A673 (cell line): ENCODE measurements around the gene WDPCP.

Source experiments
- CTCF ChIP-seq: fragments of 300-800, 200-600 bp; sonication (generic); conservative IDR thresholded peaks from 2 replicates; pipeline ENCODE4 v1.5.1; 2017; ENCODE audit warnings: low read depth, mild to moderate bottlenecking, antibody characterized with exemption, low read length, moderate library complexity, mixed read lengths
- EZH2 ChIP-seq: fragments of 200-600 bp; sonication (generic); IDR thresholded peaks from 2 replicates; pipeline ENCODE4 v1.6.1; 2017; ENCODE audit warnings: borderline replicate concordance, low read depth, mild to moderate bottlenecking, mixed read lengths, antibody characterized with exemption, low read length; ENCODE audit not compliant: poor library complexity, severe bottlenecking

DNA sequence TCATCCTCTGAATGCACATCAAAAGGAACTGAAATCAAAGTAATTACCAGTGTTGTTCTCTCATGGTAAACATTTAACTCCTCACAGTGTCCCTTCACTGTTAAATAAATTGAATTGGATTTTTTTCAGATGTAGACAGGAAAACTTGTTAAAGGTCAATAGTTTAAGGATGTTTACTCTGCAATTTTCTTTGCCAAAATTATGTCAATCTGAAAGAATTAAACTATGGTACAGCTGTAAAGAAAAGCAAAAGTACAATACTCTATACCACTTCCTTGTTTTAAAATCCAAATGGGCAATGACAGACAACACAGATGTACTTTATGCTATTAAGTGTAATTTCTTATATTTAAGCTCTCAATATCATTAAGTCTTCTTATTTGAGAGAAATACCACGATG is 153.2 kb downstream of the WDPCP start:
- TF ChIP-seq CTCF (no peak), EZH2 (no peak)
